ENCODE measurements around the gene MACROD2.

Gene MACROD2

GRCh38 chr20:15485519-15485918 is 1490.2 kb downstream of the MACROD2 start (continued):
- no peak for TF ChIP-seq ZBTB10 (tag by site-specific recombination; IDR thresholded peaks at IDR 0.05)
- no peak for TF ChIP-seq ZNF426 (tag by site-specific recombination; IDR thresholded peaks at IDR 0.05)
- no peak for TF ChIP-seq ZNF350 (tag by site-specific recombination; IDR thresholded peaks at IDR 0.05)

GRCh38 chr20:15487030-15487429 is 1491.7 kb downstream of the MACROD2 start:
- H3K36me3 ChIP-seq (ENCODE audit: control insufficient read depth in 2 of 2, insufficient read depth in 1 of 2, low read length in 2 of 2) = no peaks in the 10 kb centered on the region
- TF ChIP-seq ZNF513 (tag by site-specific recombination; IDR thresholded peaks at IDR 0.05) (no peak), ZNF311 (tag by site-specific recombination; IDR thresholded peaks at IDR 0.05; ENCODE audit: borderline replicate concordance) (no peak), ZFP3 (tag by site-specific recombination; IDR thresholded peaks at IDR 0.05; ENCODE audit: low read depth) (no peak), PRDM4 (tag by site-specific recombination; IDR thresholded peaks at IDR 0.05) (no peak), ZFP69B (tag by site-specific recombination; IDR thresholded peaks at IDR 0.05) (no peak), ZNF514 (tag by site-specific recombination; IDR thresholded peaks at IDR 0.05) (no peak)
- no peak overlapping the region for H3K27ac ChIP-seq (ENCODE audit: extremely low read depth, low read depth, low read length)
- no peaks in the 10 kb centered on the region for H3K4me1 ChIP-seq (ENCODE audit: control insufficient read depth, insufficient read depth, low read length)
- no peak overlapping the region for H3K4me3 ChIP-seq (ENCODE audit: low read depth, low read length)
- POLR2A ChIA-PET = no interaction called here
- H3K9me3 ChIP-seq (ENCODE audit: control insufficient read depth, insufficient read depth, low read depth, low read length) = no peaks in the 10 kb centered on the region
- CTCF ChIA-PET = interaction anchor here (0.6 kb wide), 1 partner anchor 1126 kb away, joined by 3 read pairs; no protein-coding TSS in a partner anchor

GRCh38 chr20:15487682-15488081 is 1492.4 kb downstream of the MACROD2 start:
- Histone ChIP-seq H3K36me3 (ENCODE audit: control insufficient read depth in 2 of 2, insufficient read depth in 1 of 2, low read length in 2 of 2) (no peaks in the 10 kb centered on the region), H3K9me3 (ENCODE audit: control insufficient read depth, insufficient read depth, low read depth, low read length) (no peaks in the 10 kb centered on the region), H3K4me1 (ENCODE audit: control insufficient read depth, insufficient read depth, low read length) (no peaks in the 10 kb centered on the region), H3K4me3 (ENCODE audit: low read depth, low read length) (no peak overlapping the region), H3K27ac (ENCODE audit: extremely low read depth, low read depth, low read length) (no peak overlapping the region)
- CTCF ChIA-PET = interaction anchor here (0.6 kb wide), 1 partner anchor 1710 kb away, joined by 3 read pairs; no protein-coding TSS in a partner anchor
- POLR2A ChIA-PET = no interaction called here
- TF ChIP-seq ZBTB17 (tag by site-specific recombination; IDR thresholded peaks at IDR 0.05) (no peak), SALL2 (tag by site-specific recombination; IDR thresholded peaks at IDR 0.05; ENCODE audit: borderline replicate concordance) (no peak), ZNF639 (tag by site-specific recombination; IDR thresholded peaks at IDR 0.05) (no peak), INSM2 (tag by site-specific recombination; IDR thresholded peaks at IDR 0.05) (no peak), ZNF223 (tag by site-specific recombination; IDR thresholded peaks at IDR 0.05) (no peak), ZNF18 (tag by site-specific recombination; IDR thresholded peaks at IDR 0.05) (no peak), ZNF501 (tag by site-specific recombination; IDR thresholded peaks at IDR 0.05) (no peak), GFI1B (tag by site-specific recombination; IDR thresholded peaks at IDR 0.05) (no peak), BCL11B (tag by site-specific recombination; IDR thresholded peaks at IDR 0.05; ENCODE audit: low read depth) (no peak), ZNF157 (tag by site-specific recombination; IDR thresholded peaks at IDR 0.05) (no peak), ZNF677 (tag by site-specific recombination; IDR thresholded peaks at IDR 0.05) (no peak), ZNF843 (tag by site-specific recombination; IDR thresholded peaks at IDR 0.05) (no peak)
